GM23248 (cell line): Measurements from ENCODE around the gene GALNT10.

Source experiments
- EZH2 ChIP-seq: fragments of 200-600 bp; sonication (generic); IDR thresholded peaks from 2 replicates; pipeline ENCODE4 v1.6.1; 2018; ENCODE audit warnings: antibody characterized with exemption, mild to moderate bottlenecking; ENCODE audit not compliant: insufficient read depth, poor library complexity, severe bottlenecking
- EZH2phosphoT487 ChIP-seq: fragments of 200-600 bp; sonication (generic); IDR thresholded peaks from 2 replicates; pipeline ENCODE4 v1.6.1; 2018; ENCODE audit warnings: antibody characterized with exemption, moderate library complexity, mild to moderate bottlenecking, low read depth; ENCODE audit not compliant: insufficient read depth

GRCh38 chr5:154253807-154254206 is 63.3 kb downstream of the GALNT10 start:
- TF ChIP-seq EZH2, result no peak
- TF ChIP-seq EZH2phosphoT487, result no peak
